Right ventricle myocardium inferior (tissue), 1 donor: ENCODE data around the gene HSF5. TPM values are rescaled to one million over a fixed set of nuclear protein-coding genes. Genes with fewer than 3 reads are reported as not detected.

ENCODE experiments used
- ATAC-seq: fragments of 200-7000 bp; cut with Tn5 transposase; one replicate; pipeline ENCODE4 v1.9.1; 2020; ENCODE audit warnings: mild to moderate bottlenecking, moderate library complexity
- DNase-seq: peaks from one replicate; pipeline ENCODE4 v3.0.0; 2021; ENCODE audit errors: missing footprints
- intact Hi-C: fragments of 100-400 bp; cut with DNase I; formaldehyde crosslinking; loops from one replicate; pipeline ENCODE4 v1.11.0; 2022
- total RNA-seq: library from RNA; stranded (reverse); fragmentation: NEBNext Ultra II Directional; extraction: Animal tissue kit (Norgen Biotek cat#: 25700); gene quantifications from one replicate; pipeline ENCODE4 v1.2.1, GENCODE V29; 2021
- donor health status: DM: no; HTN: yes; CAD: no; lungs with severe emphysema.

The HSF5 gene
- total RNA-seq, 1 donor from 2014 or later, result not detected

DNA sequence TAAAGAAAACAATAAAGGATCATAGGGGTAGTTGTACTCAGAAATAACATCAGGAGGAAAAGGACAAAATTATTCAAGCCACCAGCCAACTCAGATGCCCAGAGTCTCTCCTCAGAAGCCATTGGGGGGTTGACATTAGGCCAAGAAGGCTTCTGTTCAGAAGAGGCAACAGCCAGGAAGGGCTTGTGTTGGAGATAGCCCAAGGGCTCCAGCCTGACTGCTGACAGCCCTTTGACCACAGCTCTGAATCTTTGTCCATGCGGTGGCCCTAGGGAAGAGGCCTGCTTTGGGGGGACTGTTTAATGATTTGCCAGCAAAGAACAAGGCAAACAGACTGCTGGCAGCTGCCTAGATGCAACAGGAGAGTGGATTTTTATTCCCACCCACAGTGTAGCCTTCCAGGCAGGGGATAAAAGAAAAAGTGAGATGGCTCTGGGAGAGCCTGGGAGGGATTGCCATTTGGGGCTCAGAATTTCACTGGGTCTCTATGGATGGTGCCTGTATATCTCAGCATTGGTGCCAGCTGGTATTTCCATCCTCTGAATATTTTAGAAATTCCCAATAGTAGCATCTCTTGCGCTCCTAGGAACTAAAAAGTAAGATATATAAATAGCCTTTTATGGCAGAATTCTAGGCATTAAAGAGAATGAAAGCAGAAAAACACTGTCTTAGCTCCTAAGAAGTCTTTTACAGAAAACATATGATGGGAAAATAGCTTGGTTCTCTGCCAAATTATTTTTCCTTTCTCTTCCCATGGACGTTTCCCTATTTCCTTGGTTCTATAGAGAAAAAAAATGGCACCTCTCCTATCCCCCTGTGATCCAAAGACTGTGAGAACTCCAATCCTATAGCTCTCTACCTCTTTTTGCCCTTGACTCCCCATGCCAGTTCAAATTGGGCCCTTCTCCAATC lies 106.8 kb downstream of the HSF5 start:
- no peak for ATAC-seq
- no peak for DNase-seq
- intact Hi-C loops, result no loop called here

DNA sequence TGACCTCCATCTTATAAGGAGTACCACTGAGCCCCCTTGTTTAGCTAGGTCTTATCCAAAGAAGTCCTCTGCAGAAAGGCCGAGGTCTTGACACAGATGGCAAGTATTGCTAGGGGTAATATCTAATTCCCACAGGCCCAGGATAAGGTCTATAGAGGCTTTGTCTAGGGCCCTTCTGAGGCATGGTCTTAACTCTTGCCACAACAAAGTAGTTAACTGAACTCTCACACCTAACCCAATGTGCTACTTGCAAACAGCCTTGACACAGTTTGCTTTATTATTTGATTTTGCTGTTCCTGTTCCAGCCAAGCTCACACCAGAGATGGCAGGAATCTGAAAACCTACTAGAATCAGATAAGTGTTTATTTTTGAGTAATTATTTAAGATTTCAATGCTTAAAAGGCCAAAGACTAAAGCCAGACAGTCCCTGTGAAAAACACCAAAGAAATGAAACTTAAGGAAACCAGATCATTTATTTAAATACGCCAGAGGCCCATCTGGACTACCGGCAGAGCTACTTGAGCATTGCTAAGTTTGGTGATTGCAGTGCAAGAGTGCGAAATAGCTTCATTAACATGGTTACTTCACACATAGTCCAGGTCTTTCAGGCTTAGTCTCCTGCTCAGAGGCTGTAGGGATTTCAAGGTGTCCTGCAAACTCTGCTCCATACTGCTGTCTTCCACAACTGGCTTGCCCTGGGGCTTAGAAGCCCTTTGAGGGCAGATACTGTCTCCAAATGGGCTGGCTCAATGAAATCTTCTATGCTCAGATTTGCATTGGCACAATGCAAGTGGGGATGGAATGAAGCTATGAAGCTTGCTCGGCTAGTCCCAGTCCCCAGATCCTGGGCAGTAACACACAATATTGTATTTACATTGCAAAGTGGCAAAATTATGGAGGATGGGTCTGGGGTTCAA lies 107.7 kb downstream of the HSF5 start:
- intact Hi-C loops, result no loop called here
- ATAC-seq, result no peak
- DNase-seq, result no peak

DNA sequence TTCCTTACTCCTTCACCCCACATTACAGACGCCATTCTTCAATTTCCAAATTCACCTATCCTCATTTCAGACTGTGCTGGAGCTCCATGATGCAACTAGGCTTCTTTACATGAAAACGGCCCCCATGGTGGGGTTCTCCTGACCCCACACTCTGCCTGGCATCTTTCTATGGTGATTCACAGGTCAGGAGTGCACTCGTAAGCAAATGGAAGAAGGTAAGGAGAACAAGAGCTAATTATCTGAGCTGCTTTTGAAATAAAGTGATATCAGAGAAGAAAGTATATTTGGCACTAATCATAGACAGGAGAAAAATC lies 108.7 kb downstream of the HSF5 start:
- intact Hi-C loops, result no loop called here
- no peak for ATAC-seq

DNA sequence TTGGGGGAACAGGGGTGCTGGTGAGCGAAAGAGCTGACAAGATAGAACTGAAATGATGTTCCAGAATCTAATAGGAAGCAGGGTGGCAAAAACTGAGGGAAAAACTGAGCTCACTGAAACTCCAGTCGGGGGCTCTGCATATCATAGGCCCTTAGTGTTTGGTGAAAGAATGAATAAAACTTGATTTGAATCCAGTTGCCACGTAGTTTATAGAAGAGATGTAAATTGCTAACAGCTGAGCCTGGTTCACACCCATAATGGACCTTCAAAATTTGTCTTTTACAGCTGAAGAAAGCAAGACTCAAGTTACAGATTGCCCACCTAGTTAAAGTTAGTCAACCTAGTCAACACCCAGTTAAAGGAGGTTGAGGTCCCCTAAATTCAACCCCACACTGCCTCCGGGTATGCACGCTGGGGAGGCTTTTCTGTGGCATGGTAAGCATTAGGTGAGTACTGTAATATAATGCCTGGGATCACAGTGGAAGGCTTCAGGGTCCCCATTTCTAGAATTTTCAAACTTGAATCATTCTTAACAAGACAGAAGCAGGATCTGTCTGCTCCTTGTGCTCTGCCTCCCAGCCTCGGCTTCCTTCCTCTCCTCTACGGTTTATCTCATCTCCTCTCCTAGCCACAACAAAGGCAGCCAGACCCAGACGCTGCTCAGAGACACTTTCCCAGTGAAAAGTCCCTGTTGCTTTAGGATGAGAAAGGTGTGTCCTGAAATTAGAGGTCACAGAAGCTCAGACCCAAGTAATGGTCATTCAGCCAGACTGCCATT lies 109.3 kb downstream of the HSF5 start:
- intact Hi-C loops, result no loop called here
- DNase-seq, result no peak
- no peak for ATAC-seq

More for the DNA sequence above, 108.7 kb downstream of the HSF5 start:
- no peak for DNase-seq

DNA sequence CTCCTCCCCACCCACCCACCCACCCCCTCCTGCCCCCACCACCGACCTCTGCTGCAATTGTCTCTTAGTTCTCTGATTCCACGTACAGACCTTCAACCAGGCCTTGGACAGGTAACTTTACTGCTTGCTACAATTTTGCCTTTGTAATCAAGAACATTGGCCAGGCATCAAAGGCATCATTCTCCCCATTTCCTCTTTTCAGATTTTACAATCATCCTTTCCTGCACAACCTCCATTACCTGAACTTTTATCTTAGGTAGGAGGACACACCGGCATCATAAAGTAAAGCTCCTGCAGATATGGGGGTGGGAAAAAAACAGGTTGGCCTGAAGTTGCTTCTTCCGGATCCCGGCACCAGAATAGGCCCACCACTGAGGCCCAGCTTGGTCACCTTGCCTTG lies 110.5 kb downstream of the HSF5 start:
- no peak for DNase-seq
- intact Hi-C loops, result no loop called here

DNA sequence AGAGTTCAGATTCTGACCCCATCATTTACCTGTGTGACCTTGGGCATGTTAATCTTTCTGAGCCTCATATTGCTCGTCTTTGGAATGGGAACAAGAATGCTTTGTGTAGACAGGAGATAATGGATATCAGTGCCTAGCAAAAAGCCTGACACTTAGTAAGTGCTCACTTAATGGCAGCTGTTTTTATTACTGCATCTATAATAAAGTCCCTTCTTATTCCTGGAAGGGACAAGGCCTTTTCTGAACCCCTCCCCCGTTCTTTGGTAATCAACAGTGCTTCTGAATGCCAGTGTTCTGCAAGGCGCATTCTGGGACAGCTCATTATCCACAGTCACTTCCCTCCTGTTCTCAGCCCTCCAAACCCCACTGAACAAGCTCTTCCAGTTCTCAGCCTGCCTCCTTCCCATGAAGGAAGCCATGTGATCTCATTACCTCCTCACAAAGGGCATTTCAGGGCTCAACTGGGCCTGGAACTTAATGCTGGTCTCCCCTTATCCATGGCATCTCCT lies 111.1 kb downstream of the HSF5 start:
- no peak for DNase-seq
- intact Hi-C loops, result no loop called here
- ATAC-seq, result no peak

More for the DNA sequence above, 110.5 kb downstream of the HSF5 start:
- no peak for ATAC-seq

GRCh38 chr17:58376472-58377000 lies 111.7 kb downstream of the HSF5 start:
- DNase-seq (no peak), ATAC-seq (no peak)
- intact Hi-C loops, result no loop called here

DNA sequence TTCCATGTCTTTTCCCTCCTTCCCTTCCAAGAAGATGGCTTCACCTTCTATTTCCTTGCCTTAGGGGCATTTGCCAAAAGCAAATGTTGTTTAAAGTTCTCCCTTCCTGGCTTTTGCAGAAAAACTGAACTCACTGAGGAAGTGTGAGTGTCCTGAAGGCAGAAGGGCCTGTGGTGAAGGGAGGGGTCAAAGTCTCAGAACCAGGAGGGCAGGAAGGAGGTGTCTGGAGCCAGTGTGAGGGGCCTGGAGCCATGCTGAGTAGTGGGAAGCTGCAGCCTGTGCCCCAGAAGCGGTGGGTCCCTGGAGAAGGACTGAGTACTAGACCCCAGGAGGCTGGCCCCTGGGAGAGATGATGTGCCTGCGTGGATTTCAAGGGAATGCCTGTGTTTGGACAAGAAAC lies 112.4 kb downstream of the HSF5 start:
- no peak for DNase-seq
- ATAC-seq, result no peak
- intact Hi-C loops, result no loop called here

- DNase-seq, result no peak
- ATAC-seq, result no peak
- intact Hi-C loops, result no loop called here
These were observed 113.0 kb downstream of the HSF5 start for GRCh38 chr17:58375256-58375655.

DNA sequence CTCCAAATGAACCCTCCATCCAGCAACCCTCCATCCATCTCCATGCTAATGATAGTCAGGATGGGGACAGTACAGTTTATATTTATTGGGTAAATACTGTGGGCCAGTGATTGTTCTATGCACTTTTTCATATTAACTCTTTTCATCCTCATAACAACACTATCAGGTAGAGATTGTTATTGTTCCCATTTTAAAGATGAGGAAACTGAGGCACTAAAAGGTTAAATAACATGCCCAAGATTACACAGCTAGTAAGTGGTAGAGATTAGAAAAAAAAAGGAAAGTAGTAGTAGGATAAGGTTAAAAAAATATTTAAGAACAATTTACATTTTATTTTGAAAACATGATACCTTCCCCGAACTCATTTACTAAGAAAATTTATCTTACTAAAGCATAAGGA lies 114.3 kb downstream of the HSF5 start:
- intact Hi-C loops, result no loop called here
- DNase-seq, result no peak
- no peak for ATAC-seq

DNA sequence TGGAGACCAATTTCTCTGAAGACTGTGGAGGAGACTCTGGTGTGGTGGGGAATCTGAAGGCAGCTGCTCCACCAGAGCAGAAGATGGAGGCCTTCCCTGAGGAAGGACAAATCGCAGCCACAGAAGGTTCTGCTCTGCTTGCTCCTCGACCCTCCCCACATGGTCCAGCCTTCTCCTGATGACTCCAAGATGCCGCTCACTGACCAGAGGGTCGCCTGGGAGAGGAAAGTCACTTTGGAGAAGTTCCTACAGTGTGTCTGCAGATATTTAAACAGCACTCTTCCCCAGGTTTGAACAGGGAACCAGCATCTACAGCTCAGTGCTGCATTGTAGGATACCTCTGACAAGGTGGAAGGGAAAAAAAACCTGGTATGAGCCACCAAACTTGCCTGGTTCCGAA lies 115.2 kb downstream of the HSF5 start:
- intact Hi-C loops, result no loop called here
- no peak for DNase-seq
- ATAC-seq, result no peak

- DNase-seq (no peak), ATAC-seq (no peak)
- intact Hi-C loops, result no loop called here
These were observed 116.8 kb downstream of the HSF5 start for GRCh38 chr17:58371300-58371950.

- no peak for DNase-seq
- no peak for ATAC-seq
- intact Hi-C loops, result no loop called here
These were observed 117.5 kb downstream of the HSF5 start for GRCh38 chr17:58370716-58371115.

DNA sequence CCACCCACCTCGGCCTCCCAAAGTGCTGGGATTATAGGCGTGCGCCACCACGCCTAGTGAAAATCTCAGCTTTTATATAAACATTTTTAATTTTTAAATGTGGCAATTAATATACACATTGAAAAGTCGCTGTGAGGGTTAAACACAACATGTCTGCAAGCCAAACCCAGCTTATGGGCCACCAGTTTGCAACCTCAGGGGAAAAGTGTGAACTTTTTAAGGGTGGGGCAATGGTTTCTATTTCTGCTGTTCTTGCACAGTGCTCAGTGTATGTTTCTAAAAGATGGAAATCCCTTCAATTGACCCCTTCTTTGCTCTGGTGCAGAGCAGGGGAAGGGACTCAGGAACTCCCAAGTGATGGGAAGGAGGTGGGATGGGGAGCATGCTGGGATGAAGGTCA lies 117.9 kb downstream of the HSF5 start:
- ATAC-seq (no peak), DNase-seq (no peak)
- intact Hi-C loops, result no loop called here

Other genes starting within 250 kb of the HSF5 start
- gene LPO, start 249.8 kb downstream of the HSF5 start, total RNA-seq, result not detected
- 0.08 TPM for gene MPO, start 207.5 kb downstream of the HSF5 start, total RNA-seq
- gene TSPOAP1, start 159.6 kb downstream of the HSF5 start, total RNA-seq, result 12.1 TPM
- 58.2 TPM for gene SUPT4H1, start 136.2 kb downstream of the HSF5 start, total RNA-seq
- 4.4 TPM for gene RNF43, start 70.9 kb downstream of the HSF5 start, total RNA-seq
- gene MTMR4, start 26.2 kb upstream of the HSF5 start, total RNA-seq, result 14.3 TPM
- 0.30 TPM for gene TEX14, start 203.6 kb upstream of the HSF5 start, total RNA-seq
- gene RAD51C, start 204.2 kb upstream of the HSF5 start, total RNA-seq, result 40.1 TPM